Lower lobe of right lung (tissue), 2 donors: ENCODE data around the gene AP4S1. TPM values are rescaled to one million over a fixed set of nuclear protein-coding genes. Genes with fewer than 3 reads are reported as not detected.
A peak's percentile ranks its signal among the peaks of the same experiment; 100 is the strongest.

Source experiments
- ATAC-seq, 2 donors: fragments of 200-7000 bp; cut with Tn5 transposase; one replicate each; pipeline ENCODE4 v1.9.1; 2020 to 2022; ENCODE audit warnings: mild to moderate bottlenecking in 2 of 2, moderate library complexity in 2 of 2
- DNase-seq: peaks from one replicate; pipeline ENCODE4 v3.0.0-alpha.2; 2020
- H3K27ac ChIP-seq: fragments of 200-600 bp; one replicate; pipeline ENCODE4 v1.8.0; 2022
- H3K27me3 ChIP-seq: fragments of 200-600 bp; one replicate; pipeline ENCODE4 v1.8.0; 2022; ENCODE audit warnings: low read depth
- H3K36me3 ChIP-seq: fragments of 200-600 bp; one replicate; pipeline ENCODE4 v1.8.0; 2022; ENCODE audit warnings: mild to moderate bottlenecking
- H3K4me1 ChIP-seq: fragments of 200-600 bp; one replicate; pipeline ENCODE4 v1.8.0; 2022
- H3K4me3 ChIP-seq: fragments of 200-600 bp; one replicate; pipeline ENCODE4 v1.8.0; 2022; ENCODE audit warnings: mild to moderate bottlenecking
- H3K9me3 ChIP-seq: fragments of 200-600 bp; one replicate; pipeline ENCODE4 v1.8.0; 2022
- intact Hi-C: fragments of 100-400 bp; cut with DNase I; formaldehyde crosslinking; loops from one replicate; pipeline ENCODE4 v1.11.0; 2022
- total RNA-seq: library from RNA; stranded (reverse); fragmentation: NEBNext Ultra II Directional; extraction: Animal tissue kit (Norgen Biotek cat#: 25700); gene quantifications from one replicate; pipeline ENCODE4 v1.2.1, GENCODE V29; 2021
- TF ChIP-seq, protein P1 (sequence below): fragments of 200-600 bp; IDR thresholded peaks from one replicate; pipeline ENCODE4 v1.8.0; 2022; ENCODE audit warnings: antibody characterized with exemption, mild to moderate bottlenecking
- donor health status: DM: no; HTN: yes; CAD: no; lungs with severe emphysema.

Gene AP4S1
- total RNA-seq, 1 donor from 2014 or later, result 8.6 TPM

DNA sequence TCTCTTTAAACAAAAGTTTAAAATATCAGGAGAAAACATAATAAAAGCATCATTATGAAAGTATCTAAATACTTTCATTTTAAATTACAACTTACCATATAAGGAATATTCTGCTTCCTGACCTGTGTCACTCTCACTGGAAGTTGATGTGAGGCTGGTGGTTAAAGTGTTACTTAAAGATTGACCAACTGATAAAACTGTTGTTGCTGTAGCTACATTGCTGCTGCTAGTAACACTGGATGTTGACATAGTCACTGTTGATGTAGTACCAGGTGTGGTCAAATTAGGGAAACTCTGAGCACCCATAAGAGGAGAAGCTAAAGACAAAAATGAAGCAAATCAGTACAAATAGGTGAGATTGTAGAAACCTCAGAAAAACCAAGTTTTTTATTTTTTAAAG lies 102.2 kb downstream of the AP4S1 start:
- no peak overlapping the region for H3K4me3 ChIP-seq
- H3K27me3 ChIP-seq, result no peaks in the 10 kb centered on the region
- H3K36me3 ChIP-seq, result peaks cover 96% of the 10 kb centered on the region
- peaks cover 12% of the 10 kb centered on the region for H3K4me1 ChIP-seq
- TF ChIP-seq, protein P1, sequence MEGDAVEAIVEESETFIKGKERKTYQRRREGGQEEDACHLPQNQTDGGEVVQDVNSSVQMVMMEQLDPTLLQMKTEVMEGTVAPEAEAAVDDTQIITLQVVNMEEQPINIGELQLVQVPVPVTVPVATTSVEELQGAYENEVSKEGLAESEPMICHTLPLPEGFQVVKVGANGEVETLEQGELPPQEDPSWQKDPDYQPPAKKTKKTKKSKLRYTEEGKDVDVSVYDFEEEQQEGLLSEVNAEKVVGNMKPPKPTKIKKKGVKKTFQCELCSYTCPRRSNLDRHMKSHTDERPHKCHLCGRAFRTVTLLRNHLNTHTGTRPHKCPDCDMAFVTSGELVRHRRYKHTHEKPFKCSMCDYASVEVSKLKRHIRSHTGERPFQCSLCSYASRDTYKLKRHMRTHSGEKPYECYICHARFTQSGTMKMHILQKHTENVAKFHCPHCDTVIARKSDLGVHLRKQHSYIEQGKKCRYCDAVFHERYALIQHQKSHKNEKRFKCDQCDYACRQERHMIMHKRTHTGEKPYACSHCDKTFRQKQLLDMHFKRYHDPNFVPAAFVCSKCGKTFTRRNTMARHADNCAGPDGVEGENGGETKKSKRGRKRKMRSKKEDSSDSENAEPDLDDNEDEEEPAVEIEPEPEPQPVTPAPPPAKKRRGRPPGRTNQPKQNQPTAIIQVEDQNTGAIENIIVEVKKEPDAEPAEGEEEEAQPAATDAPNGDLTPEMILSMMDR, result no peak
- intact Hi-C loops, result no loop called here
- ATAC-seq (peak; percentile 75 to 87), DNase-seq (no peak)
- no peak overlapping the region for H3K27ac ChIP-seq
- no peaks in the 10 kb centered on the region for H3K9me3 ChIP-seq

DNA sequence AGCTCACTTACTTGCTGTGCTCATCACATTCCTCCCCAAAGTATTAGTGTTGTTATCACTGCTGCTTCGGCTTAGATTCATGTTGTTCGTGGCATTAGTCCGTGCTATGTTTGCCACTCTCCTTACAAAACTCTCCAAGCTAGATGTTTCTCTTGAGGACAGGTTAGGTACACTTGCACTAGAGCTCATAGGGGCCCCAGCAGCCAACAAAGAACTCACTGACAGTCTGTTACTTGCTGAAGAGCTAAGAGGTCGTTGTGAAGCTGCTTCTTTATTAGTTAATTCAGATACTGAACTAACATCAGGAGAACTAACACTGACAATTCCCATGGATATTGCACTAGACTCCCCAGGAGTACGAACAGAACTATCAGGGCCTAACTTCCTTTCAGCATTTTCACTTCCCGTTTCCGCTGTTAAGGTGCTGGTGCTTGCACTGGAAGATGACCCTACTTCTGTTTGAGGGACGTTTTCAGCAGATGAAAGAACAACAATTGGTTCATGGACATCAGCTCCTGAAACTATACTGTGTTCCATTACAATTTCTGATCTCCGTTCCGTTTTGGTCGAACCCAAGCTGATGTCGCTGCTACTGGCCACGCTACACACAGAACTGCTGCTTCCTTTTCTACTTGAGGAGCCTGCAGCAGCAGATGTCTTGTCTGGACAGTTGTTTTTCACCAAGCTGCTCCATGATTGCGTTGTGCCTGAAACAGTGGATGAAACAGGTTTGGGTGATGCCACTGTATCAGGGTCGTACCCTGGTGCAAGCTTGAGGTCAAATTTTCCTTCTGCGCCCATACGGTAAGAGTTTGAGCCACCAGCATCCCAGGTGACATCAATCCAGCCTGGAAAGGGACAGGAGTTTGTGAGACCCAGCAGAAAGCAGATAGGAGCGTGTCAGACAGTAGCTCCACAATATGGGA lies 103.4 kb downstream of the AP4S1 start:
- DNase-seq (no peak), ATAC-seq (peak; percentile 51 to 53)
- no peaks in the 10 kb centered on the region for H3K9me3 ChIP-seq
- TF ChIP-seq, protein P1, result no peak
- H3K27me3 ChIP-seq, result no peaks in the 10 kb centered on the region
- intact Hi-C loops, result no loop called here
- peaks cover 96% of the 10 kb centered on the region for H3K36me3 ChIP-seq
- no peak overlapping the region for H3K27ac ChIP-seq
- H3K4me3 ChIP-seq, result no peak overlapping the region
- H3K4me1 ChIP-seq, result peaks cover 12% of the 10 kb centered on the region

DNA sequence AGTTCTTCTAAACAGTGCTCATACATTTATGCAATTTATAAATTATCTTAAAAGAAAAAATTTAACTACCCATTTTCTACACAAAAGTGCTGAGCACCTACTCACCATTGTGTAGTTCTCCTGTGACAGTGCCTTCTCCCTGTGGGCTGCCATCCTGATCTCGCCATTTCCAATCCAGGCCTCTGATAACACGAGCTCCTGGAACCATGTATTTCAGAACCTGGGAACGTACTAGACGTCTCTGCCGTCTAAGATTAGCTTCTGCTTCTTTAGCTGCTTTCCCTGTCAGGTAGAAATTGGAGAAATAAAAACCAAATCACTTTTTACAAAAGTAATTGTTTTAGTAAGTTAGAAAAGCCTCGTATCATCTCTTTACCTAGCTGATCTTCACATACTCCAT lies 107.7 kb downstream of the AP4S1 start:
- peaks cover 7% of the 10 kb centered on the region for H3K4me1 ChIP-seq
- peaks cover 94% of the 10 kb centered on the region for H3K36me3 ChIP-seq
- ATAC-seq (no peak), DNase-seq (no peak)
- H3K27ac ChIP-seq, result no peak overlapping the region
- no peaks in the 10 kb centered on the region for H3K9me3 ChIP-seq
- H3K4me3 ChIP-seq, result no peak overlapping the region
- no peaks in the 10 kb centered on the region for H3K27me3 ChIP-seq
- intact Hi-C loops, result no loop called here
- TF ChIP-seq, protein P1, result no peak

DNA sequence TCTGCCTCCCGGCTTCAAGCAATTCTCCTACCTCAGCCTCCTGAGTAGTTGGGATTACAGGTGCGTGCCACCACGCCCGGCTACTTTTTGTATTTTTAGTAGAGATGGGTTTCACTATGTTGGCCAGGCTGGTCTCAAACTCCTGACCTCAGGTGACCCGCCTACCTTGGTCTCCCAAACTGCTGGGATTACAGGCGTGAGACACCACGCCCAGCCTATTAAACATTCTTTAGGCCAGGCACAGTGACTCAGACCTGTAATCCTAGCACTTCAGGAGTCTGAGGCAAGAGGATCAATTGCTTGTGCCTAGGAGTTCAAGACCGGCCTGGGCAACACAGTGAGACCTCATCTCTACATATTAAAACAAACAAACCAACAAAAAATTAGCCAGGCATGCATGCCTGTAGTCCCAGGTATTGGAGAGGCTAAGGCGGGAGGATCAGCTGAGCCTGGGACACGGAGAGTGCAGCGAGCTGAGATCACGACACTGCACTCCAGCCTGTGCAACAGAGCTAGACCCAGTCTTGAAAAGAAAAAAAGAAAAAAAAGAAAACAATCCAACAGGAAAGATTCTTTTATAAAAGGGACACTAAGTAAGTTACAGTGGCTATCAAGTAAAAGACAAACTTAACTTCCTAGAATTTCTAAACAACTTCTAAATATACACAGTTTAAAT lies 111.9 kb downstream of the AP4S1 start:
- DNase-seq (no peak), ATAC-seq (no peak)
- TF ChIP-seq, protein P1, result no peak
- H3K9me3 ChIP-seq, result no peaks in the 10 kb centered on the region
- H3K36me3 ChIP-seq, result peaks cover 96% of the 10 kb centered on the region
- no peaks in the 10 kb centered on the region for H3K4me1 ChIP-seq
- no peak overlapping the region for H3K27ac ChIP-seq
- H3K27me3 ChIP-seq, result no peaks in the 10 kb centered on the region
- no peak overlapping the region for H3K4me3 ChIP-seq
- intact Hi-C loops, result no loop called here

DNA sequence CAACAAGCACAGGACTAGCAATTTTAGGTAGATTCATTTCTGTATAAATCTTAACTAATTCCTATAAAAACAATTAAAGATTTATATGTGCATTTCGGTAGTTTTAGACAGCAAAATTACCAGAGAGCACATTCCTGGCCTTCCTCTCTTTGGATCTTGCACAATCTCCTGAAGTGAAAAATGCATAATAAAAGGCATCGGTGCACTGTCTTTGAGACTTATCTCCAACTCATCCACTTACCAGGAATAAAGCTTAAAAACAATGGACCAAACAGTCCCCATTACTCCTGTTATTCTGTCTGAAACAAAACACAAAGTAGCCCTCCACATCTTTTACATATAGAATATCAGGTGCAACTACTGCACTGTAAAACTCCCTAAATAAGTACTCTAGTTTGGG lies 112.9 kb downstream of the AP4S1 start:
- intact Hi-C loops, result no loop called here
- Histone ChIP-seq H3K9me3 (no peaks in the 10 kb centered on the region), H3K4me3 (no peak overlapping the region), H3K36me3 (peaks cover 96% of the 10 kb centered on the region), H3K27me3 (no peaks in the 10 kb centered on the region), H3K27ac (no peak overlapping the region), H3K4me1 (no peaks in the 10 kb centered on the region)
- TF ChIP-seq, protein P1, result no peak
- DNase-seq, result no peak
- ATAC-seq, result no peak
